Parathyroid adenoma (tissue), 2 donors: ENCODE data around the gene KCND3.

Experiments used
- H2AFZ ChIP-seq: fragments of 300-600 bp; sonication (generic); one replicate; pipeline ENCODE4 v1.7.0; 2017; ENCODE audit warnings: antibody characterized with exemption, mild to moderate bottlenecking
- H3K27ac ChIP-seq: fragments of 300-600 bp; sonication (generic); one replicate; pipeline ENCODE4 v1.7.0; 2017
- H3K27me3 ChIP-seq: fragments of 300-600 bp; sonication (generic); one replicate; pipeline ENCODE4 v1.7.0; 2017; ENCODE audit warnings: low read length; ENCODE audit not compliant: control insufficient read depth, insufficient read depth
- H3K36me3 ChIP-seq: fragments of 300-600 bp; sonication (generic); one replicate; pipeline ENCODE4 v1.7.0; 2017; ENCODE audit warnings: low read length; ENCODE audit not compliant: control insufficient read depth, insufficient read depth
- H3K4me1 ChIP-seq: fragments of 300-600 bp; sonication (generic); one replicate; pipeline ENCODE4 v1.7.0; 2017; ENCODE audit warnings: control low read depth
- H3K4me2 ChIP-seq: fragments of 300-600 bp; sonication (generic); one replicate; pipeline ENCODE4 v1.7.0; 2017; ENCODE audit warnings: low read length
- H3K4me3 ChIP-seq: fragments of 300-600 bp; sonication (generic); one replicate; pipeline ENCODE4 v1.7.0; 2017; ENCODE audit warnings: low read depth, low read length
- H3K79me2 ChIP-seq: fragments of 300-600 bp; sonication (generic); one replicate; pipeline ENCODE4 v1.7.0; 2017; ENCODE audit warnings: control low read depth
- H3K9ac ChIP-seq: fragments of 300-600 bp; sonication (generic); one replicate; pipeline ENCODE4 v1.7.0; 2017; ENCODE audit warnings: mild to moderate bottlenecking
- H3K9me3 ChIP-seq: fragments of 300-600 bp; sonication (generic); one replicate; pipeline ENCODE4 v1.7.0; 2017; ENCODE audit warnings: low read length; ENCODE audit not compliant: control insufficient read depth
- TF ChIP-seq, protein P1 (sequence below): fragments of 300-600 bp; sonication (generic); IDR thresholded peaks from one replicate; pipeline ENCODE4 v1.7.0; 2017; ENCODE audit warnings: antibody characterized with exemption, mild to moderate bottlenecking
- donor health status: primary hyperparathyroidism.

The KCND3 gene

DNA sequence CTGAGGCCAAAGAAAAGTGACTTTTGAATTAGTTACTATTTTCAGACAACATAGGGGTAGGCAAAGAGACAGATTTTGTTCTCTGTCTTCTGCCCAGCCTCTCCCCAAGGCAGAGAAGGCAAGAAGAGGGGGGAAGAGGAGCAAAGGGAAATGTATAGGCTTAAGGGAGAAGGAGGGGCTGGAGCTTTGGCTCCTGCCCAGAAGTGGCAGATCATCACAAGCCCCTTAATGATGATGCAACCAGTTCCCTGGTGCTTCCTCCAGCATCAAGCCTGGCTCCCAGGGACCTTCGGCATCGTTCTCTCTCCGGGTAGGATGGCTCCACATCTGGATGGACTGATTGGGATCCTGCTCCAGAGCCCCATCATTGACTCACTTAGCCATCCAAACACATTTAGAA lies 112.8 kb downstream of the KCND3 start:
- Histone ChIP-seq H3K79me2 (no peaks in the 10 kb centered on the region), H3K4me1 (no peaks in the 10 kb centered on the region), H2AFZ (no peak overlapping the region), H3K4me3 (no peak overlapping the region), H3K4me2 (no peak overlapping the region), H3K9me3 (no peaks in the 10 kb centered on the region), H3K27ac (no peak overlapping the region), H3K27me3 (no peaks in the 10 kb centered on the region), H3K36me3 (no peaks in the 10 kb centered on the region), H3K9ac (no peak overlapping the region)
- TF ChIP-seq, protein P1, sequence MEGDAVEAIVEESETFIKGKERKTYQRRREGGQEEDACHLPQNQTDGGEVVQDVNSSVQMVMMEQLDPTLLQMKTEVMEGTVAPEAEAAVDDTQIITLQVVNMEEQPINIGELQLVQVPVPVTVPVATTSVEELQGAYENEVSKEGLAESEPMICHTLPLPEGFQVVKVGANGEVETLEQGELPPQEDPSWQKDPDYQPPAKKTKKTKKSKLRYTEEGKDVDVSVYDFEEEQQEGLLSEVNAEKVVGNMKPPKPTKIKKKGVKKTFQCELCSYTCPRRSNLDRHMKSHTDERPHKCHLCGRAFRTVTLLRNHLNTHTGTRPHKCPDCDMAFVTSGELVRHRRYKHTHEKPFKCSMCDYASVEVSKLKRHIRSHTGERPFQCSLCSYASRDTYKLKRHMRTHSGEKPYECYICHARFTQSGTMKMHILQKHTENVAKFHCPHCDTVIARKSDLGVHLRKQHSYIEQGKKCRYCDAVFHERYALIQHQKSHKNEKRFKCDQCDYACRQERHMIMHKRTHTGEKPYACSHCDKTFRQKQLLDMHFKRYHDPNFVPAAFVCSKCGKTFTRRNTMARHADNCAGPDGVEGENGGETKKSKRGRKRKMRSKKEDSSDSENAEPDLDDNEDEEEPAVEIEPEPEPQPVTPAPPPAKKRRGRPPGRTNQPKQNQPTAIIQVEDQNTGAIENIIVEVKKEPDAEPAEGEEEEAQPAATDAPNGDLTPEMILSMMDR: no peak

DNA sequence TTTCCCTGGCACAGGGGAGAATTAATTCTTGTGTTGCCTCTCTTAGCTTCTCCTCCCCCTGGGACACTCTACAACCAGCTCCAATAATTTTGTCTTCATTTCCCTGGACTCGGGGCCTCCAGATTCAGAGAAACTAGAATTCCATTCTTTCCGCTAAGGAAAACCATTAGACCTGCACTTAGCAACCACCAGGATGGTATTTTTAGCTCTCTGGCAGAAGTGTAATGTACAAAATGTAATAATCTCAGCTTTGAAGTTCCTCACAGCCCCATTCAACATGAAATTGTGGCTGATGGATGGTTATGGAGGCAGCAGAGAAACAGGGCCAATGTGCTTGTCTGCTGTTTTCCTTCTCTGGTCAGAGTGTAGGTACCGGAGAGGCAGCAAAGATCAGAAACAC lies 113.8 kb downstream of the KCND3 start:
- Histone ChIP-seq H2AFZ (no peak overlapping the region), H3K36me3 (no peaks in the 10 kb centered on the region), H3K27ac (no peak overlapping the region), H3K4me1 (no peaks in the 10 kb centered on the region), H3K79me2 (no peaks in the 10 kb centered on the region), H3K9ac (no peak overlapping the region), H3K4me3 (no peak overlapping the region), H3K9me3 (no peaks in the 10 kb centered on the region), H3K27me3 (no peaks in the 10 kb centered on the region), H3K4me2 (no peak overlapping the region)
- TF ChIP-seq, protein P1: no peak

DNA sequence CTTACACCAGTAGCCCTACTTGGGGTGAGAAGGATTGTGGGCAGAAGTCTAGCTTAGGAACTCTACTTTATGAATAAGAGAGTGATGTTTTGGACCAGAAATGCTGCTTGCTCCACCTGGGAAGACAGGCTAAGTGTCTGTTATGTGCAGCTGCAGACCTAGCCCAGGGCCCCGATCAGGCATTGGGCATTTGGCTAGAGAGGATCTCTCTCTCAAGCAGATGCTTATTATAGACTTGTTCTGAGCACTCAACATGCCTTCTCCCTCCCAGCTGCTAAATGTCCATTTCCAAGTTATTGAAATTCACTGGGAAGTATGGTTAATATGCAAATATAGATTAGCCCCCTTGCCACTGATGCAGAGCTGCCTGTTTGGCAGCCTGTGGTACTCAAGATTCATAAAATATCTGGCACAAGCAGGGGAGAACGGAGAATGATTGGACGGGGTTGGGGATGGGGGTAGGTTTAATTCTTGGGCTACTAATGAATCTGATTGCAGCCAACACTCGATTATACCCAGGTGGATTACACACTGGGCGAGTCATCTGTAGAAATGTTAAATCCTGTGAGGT lies 115.9 kb downstream of the KCND3 start:
- no peak overlapping the region for H3K4me2 ChIP-seq
- H3K4me1 ChIP-seq: no peaks in the 10 kb centered on the region
- H2AFZ ChIP-seq: no peak overlapping the region
- H3K27me3 ChIP-seq: no peaks in the 10 kb centered on the region
- H3K79me2 ChIP-seq: no peaks in the 10 kb centered on the region
- H3K9me3 ChIP-seq: no peaks in the 10 kb centered on the region
- no peaks in the 10 kb centered on the region for H3K36me3 ChIP-seq
- H3K4me3 ChIP-seq: no peak overlapping the region
- no peak overlapping the region for H3K9ac ChIP-seq
- H3K27ac ChIP-seq: no peak overlapping the region
- TF ChIP-seq, protein P1: no peak

DNA sequence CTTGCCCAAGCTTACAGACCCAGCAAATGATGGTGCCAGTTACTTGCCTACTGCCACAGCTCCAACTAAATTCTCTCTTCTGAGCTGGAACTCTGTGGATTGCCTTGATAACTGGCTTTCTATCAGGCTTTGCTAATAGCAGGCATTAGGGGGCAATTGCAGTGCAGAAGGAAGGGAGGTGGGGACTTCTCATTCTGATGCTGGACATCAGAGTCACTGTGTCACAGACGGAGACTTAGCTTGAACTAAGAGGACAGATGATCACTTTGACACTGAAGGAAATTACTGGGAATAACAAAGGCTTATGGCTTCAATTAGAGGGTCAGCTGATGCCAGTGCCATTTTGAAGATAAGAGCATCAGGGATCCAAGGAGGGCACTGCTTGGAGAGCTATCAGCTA lies 119.3 kb downstream of the KCND3 start:
- Histone ChIP-seq H3K79me2 (no peaks in the 10 kb centered on the region), H3K9me3 (no peaks in the 10 kb centered on the region), H3K4me1 (no peaks in the 10 kb centered on the region), H3K27ac (no peak overlapping the region), H3K36me3 (no peaks in the 10 kb centered on the region), H3K27me3 (no peaks in the 10 kb centered on the region), H3K4me3 (no peak overlapping the region), H3K4me2 (no peak overlapping the region), H2AFZ (no peak overlapping the region), H3K9ac (no peak overlapping the region)
- TF ChIP-seq, protein P1: no peak

DNA sequence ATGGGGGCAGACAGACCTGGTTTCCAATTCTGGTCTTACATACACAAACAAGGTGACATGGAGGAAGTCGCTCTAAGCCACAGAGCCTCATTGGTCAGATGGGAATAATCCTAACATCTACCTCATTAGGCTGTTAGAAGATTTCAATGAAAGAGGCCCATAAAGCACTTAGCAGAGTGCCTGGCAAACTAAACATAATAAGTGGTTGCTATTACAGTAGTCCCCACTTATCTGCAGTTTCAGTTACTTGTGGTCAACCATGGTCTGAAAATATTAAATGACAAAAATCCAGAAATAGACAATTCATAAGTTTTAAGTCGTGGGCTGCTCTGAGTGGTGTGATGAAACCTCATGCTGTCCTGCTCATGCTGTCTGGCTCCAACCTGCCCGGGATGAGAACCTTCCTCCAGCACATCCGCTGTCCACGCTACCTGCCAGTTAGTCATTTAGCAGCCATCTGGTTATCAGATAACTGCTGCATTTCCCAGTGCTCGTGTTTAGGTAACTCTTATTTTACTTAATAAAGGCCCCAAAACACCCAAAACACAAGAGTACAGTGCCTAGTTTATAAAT lies 121.5 kb downstream of the KCND3 start:
- Histone ChIP-seq H3K4me2 (no peak overlapping the region), H3K9me3 (no peaks in the 10 kb centered on the region), H3K4me3 (no peak overlapping the region), H3K4me1 (no peaks in the 10 kb centered on the region), H3K27ac (no peak overlapping the region), H2AFZ (no peak overlapping the region), H3K79me2 (no peaks in the 10 kb centered on the region), H3K9ac (no peak overlapping the region), H3K27me3 (no peaks in the 10 kb centered on the region), H3K36me3 (no peaks in the 10 kb centered on the region)
- TF ChIP-seq, protein P1: no peak
